ENCODE results near the gene PDGFRA.

DNA sequence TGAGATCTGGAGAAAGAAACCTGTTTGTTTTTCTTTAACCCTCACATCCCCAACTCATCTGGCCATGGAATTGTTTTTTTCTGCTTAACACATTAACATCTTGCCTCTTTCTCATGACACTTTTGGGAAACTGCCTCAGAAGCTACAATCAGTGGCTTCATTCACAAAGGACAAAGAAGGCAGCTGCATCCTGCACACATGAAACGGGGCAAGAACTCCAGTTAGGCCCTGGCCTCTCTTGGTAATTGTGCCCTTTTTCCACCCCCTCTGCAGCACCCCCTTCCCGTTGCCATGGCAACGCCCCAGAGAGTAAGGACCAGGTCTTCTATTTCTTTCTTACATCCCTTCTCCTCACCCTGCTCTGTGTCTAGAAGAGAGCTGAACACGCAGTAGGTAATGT, 103.4 kb downstream of the PDGFRA start:
- TF ChIP-seq CTCF (conservative IDR thresholded peaks at IDR 0.05 in 1 of 2, IDR thresholded peaks at IDR 0.05 in 1 of 2; ENCODE audit: low read depth in 1 of 2, low read length in 2 of 2) (no peak), EZH2 (IDR thresholded peaks at IDR 0.05; ENCODE audit: low read length, missing control alignments) (no peak)
